Colonic mucosa (tissue), 4 donors: ENCODE results near the gene PYY. TPM values are rescaled to one million over a fixed set of nuclear protein-coding genes. Genes with fewer than 3 reads are reported as not detected.

Source experiments
- DNase-seq: peaks from one replicate; pipeline ENCODE4 v3.0.0-alpha.2; 2020
- H3K27ac ChIP-seq: fragments of 200-600 bp; one replicate; pipeline ENCODE4 v1.8.0; 2021
- H3K27me3 ChIP-seq: fragments of 200-600 bp; one replicate; pipeline ENCODE4 v1.8.0; 2021
- H3K36me3 ChIP-seq: fragments of 200-600 bp; one replicate; pipeline ENCODE4 v1.8.0; 2021
- H3K4me1 ChIP-seq: fragments of 200-600 bp; one replicate; pipeline ENCODE4 v1.8.0; 2021; ENCODE audit warnings: mild to moderate bottlenecking
- H3K4me3 ChIP-seq: fragments of 200-600 bp; one replicate; pipeline ENCODE4 v1.8.0; 2021
- H3K9ac ChIP-seq, 2 donors: one replicate each; pipeline ENCODE4 v1.7.0; 2013; ENCODE audit warnings: control low read depth in 2 of 2, low read depth in 2 of 2, low read length in 2 of 2
- H3K9me3 ChIP-seq: fragments of 200-600 bp; one replicate; pipeline ENCODE4 v1.8.0; 2021
- CTCF ChIP-seq: fragments of 200-600 bp; IDR thresholded peaks from one replicate; pipeline ENCODE4 v1.8.0; 2022; ENCODE audit warnings: antibody characterized with exemption, mild to moderate bottlenecking
- intact Hi-C: fragments of 100-400 bp; cut with DNase I; formaldehyde crosslinking; loops from one replicate; pipeline ENCODE4 v1.14.1; 2022
- total RNA-seq, 2 donors: library from RNA; stranded (reverse); fragmentation: NEBNext Ultra II Directional in 1 of 2; extraction: Animal tissue kit (Norgen Biotek cat#: 25700) in 1 of 2; gene quantifications; one replicate each; pipeline ENCODE4 v1.2.1, GENCODE V29; 2021
- donor health status: healthy.
- donor health status: DM: no; HTN: no; CAD: no.
- donor health status: DM: no; HTN: no; CAD: no.

The PYY gene
- total RNA-seq, 2 donors from 2014 or later, result 73.8 to 258 TPM

- Histone ChIP-seq H3K9me3 (no peaks in the 10 kb centered on the region), H3K4me1 (peaks cover 8% of the 10 kb centered on the region), H3K36me3 (no peaks in the 10 kb centered on the region), H3K4me3 (peak overlapping the region; percentile 26), H3K27ac (no peak overlapping the region), H3K9ac (no peak overlapping the region), H3K27me3 (peaks cover 29% of the 10 kb centered on the region)
- DNase-seq, result peak; percentile 38
- intact Hi-C loops, result no loop called here
- TF ChIP-seq CTCF, result no peak
Observed at GRCh38 chr17:43983515-43984411, 30.0 kb upstream of the PYY start.

GRCh38 chr17:43983196-43983514 is 29.4 kb upstream of the PYY start:
- DNase-seq, result no peak
- Histone ChIP-seq H3K4me3 (no peak overlapping the region), H3K9me3 (no peaks in the 10 kb centered on the region), H3K4me1 (peaks cover 8% of the 10 kb centered on the region), H3K36me3 (no peaks in the 10 kb centered on the region), H3K27me3 (peaks cover 28% of the 10 kb centered on the region), H3K9ac (no peak overlapping the region), H3K27ac (no peak overlapping the region)
- TF ChIP-seq CTCF, result no peak
- intact Hi-C loops, result no loop called here

- DNase-seq, result no peak
- H3K27me3 ChIP-seq, result peaks cover 24% of the 10 kb centered on the region
- intact Hi-C loops, result no loop called here
Observed at GRCh38 chr17:43982171-43982570, 28.4 kb upstream of the PYY start.

GRCh38 chr17:43979671-43980070 is 25.9 kb upstream of the PYY start:
- Histone ChIP-seq H3K9me3 (no peaks in the 10 kb centered on the region), H3K4me3 (no peak overlapping the region), H3K9ac (no peak overlapping the region), H3K4me1 (peaks cover 8% of the 10 kb centered on the region), H3K27me3 (peaks cover 24% of the 10 kb centered on the region), H3K27ac (no peak overlapping the region), H3K36me3 (no peaks in the 10 kb centered on the region)
- DNase-seq, result no peak
- intact Hi-C loops, result no loop called here
- no peak for TF ChIP-seq CTCF

More at GRCh38 chr17:43982171-43982570, 28.4 kb upstream of the PYY start:
- H3K9me3 ChIP-seq, result no peaks in the 10 kb centered on the region
- H3K4me1 ChIP-seq, result peaks cover 8% of the 10 kb centered on the region
- H3K9ac ChIP-seq, result no peak overlapping the region
- H3K4me3 ChIP-seq, result no peak overlapping the region
- no peak for TF ChIP-seq CTCF
- H3K36me3 ChIP-seq, result no peaks in the 10 kb centered on the region
- no peak overlapping the region for H3K27ac ChIP-seq

DNA sequence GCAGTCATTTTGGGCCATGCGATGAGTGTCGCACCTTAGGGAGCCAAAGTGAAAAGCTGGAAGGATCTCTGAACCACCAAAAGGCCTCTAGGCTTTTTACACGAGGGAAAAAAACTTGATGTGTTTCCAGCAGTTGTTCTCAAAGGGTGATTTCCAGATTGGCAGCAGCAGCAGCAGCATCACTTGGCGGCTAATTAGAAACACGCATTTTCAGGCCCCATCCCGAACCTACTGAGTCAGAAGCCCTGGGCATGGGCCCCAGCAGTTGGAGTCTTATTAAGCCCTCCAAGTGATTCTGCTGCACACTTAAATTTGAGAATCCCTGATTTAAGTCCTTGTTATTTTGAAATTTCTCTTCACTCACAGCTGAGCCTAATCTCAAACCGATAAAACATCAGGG is 25.3 kb upstream of the PYY start:
- H3K9me3 ChIP-seq, result no peaks in the 10 kb centered on the region
- H3K36me3 ChIP-seq, result no peaks in the 10 kb centered on the region
- TF ChIP-seq CTCF, result no peak
- intact Hi-C loops, result no loop called here
- H3K4me3 ChIP-seq, result no peak overlapping the region
- H3K27ac ChIP-seq, result no peak overlapping the region
- H3K4me1 ChIP-seq, result peaks cover 7% of the 10 kb centered on the region
- H3K27me3 ChIP-seq, result peaks cover 17% of the 10 kb centered on the region
- no peak overlapping the region for H3K9ac ChIP-seq
- DNase-seq, result no peak
